GM12891 (cell line): ENCODE data around the gene SMYD1.

Source experiments
- POLR2A ChIP-seq: IDR thresholded peaks from 2 replicates; pipeline ENCODE4 v1.6.1; 2011; ENCODE audit warnings: low read depth, low read length, control low read depth
- POLR2AphosphoS5 ChIP-seq: IDR thresholded peaks from 2 replicates; pipeline ENCODE4 v1.6.1; 2011; ENCODE audit warnings: low read depth, low read length, control low read depth
- SPI1 ChIP-seq: IDR thresholded peaks from 2 replicates; pipeline ENCODE4 v1.6.1; 2011; ENCODE audit warnings: low read depth, low read length, control low read depth
- TAF1 ChIP-seq: IDR thresholded peaks from 2 replicates; pipeline ENCODE4 v1.6.1; 2011; ENCODE audit warnings: low read depth, low read length, control low read depth

DNA sequence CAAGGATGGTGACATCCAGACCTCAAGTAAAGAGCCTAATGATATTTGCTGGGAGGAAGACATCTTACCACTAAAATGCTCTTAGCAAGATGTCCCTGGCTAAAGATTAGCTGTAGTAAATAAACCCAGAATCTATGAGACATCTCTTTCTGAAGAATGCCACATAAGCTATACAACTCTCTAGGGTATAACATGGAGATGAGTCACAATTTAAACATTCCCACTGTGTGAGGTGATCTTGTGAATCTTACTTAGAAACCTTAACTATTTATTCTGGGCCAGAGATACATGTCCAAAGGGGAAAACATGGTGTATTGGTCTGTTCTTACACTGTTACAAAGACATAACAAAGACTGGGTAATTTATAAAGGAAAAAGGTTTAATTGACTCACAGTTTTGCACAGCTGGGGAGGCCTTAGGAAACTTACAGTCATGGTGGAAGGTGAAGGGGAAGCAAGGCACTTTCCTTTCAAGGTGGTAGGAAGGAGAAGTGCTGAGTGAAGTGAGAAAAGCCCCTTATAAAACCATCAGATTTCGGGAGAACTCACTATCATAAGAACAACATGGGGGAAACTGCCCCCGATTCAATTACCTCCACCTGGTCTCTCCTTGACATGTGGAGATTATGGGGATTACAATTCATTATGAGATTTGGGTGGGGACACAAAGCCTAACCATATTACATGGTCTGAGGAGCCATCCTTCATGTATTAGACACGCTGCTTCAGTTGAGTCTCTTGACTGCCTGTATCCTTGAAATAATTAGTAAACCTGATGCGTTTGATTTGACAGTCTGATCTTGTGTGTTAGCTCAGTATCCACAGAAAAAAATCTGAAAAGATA is 29.1 kb upstream of the SMYD1 start:
- TF ChIP-seq TAF1 (no peak), POLR2A (no peak), SPI1 (no peak), POLR2AphosphoS5 (no peak)
